Choroid plexus epithelial cell (primary cell): ENCODE data around the gene PLPPR3.
A peak's percentile ranks its signal among the peaks of the same experiment; 100 is the strongest.

Source experiments
- DNase-seq: peaks from one replicate; pipeline ENCODE4 v3.0.0-alpha.2; 2010; ENCODE audit warnings: low read depth
- H3K4me3 ChIP-seq: 2 replicates; pipeline ENCODE4 v1.5.1; 2011; ENCODE audit warnings: low read depth, mild to moderate bottlenecking, control low read depth, low read length, moderate library complexity
- CTCF ChIP-seq: conservative IDR thresholded peaks from 2 replicates; pipeline ENCODE4 v1.5.1; 2011; ENCODE audit warnings: low read depth, mild to moderate bottlenecking, control low read depth, inconsistent platforms, low read length, moderate library complexity

Gene PLPPR3, protein sequence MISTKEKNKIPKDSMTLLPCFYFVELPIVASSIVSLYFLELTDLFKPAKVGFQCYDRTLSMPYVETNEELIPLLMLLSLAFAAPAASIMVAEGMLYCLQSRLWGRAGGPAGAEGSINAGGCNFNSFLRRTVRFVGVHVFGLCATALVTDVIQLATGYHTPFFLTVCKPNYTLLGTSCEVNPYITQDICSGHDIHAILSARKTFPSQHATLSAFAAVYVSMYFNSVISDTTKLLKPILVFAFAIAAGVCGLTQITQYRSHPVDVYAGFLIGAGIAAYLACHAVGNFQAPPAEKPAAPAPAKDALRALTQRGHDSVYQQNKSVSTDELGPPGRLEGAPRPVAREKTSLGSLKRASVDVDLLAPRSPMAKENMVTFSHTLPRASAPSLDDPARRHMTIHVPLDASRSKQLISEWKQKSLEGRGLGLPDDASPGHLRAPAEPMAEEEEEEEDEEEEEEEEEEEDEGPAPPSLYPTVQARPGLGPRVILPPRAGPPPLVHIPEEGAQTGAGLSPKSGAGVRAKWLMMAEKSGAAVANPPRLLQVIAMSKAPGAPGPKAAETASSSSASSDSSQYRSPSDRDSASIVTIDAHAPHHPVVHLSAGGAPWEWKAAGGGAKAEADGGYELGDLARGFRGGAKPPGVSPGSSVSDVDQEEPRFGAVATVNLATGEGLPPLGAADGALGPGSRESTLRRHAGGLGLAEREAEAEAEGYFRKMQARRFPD

GRCh38 chr19:821825-822503, at the start of gene PLPPR3:
Gene PLPPR3, minus strand, starts transcription at chr19:821955. Its CDS starts 396 bp downstream, at chr19:821559.
- TF ChIP-seq CTCF: no peak
- H3K4me3 ChIP-seq: peak within 1 kb of the TSS; percentile 49
- DNase-seq: no peak

- no peak for TF ChIP-seq CTCF
- no peak overlapping the region for H3K4me3 ChIP-seq
- DNase-seq: no peak
Measured at GRCh38 chr19:870963-871401, 49.2 kb upstream of the PLPPR3 start.

- no peak for DNase-seq
- no peak overlapping the region for H3K4me3 ChIP-seq
- no peak for TF ChIP-seq CTCF
Measured at GRCh38 chr19:870314-870713, 48.6 kb upstream of the PLPPR3 start.

DNA sequence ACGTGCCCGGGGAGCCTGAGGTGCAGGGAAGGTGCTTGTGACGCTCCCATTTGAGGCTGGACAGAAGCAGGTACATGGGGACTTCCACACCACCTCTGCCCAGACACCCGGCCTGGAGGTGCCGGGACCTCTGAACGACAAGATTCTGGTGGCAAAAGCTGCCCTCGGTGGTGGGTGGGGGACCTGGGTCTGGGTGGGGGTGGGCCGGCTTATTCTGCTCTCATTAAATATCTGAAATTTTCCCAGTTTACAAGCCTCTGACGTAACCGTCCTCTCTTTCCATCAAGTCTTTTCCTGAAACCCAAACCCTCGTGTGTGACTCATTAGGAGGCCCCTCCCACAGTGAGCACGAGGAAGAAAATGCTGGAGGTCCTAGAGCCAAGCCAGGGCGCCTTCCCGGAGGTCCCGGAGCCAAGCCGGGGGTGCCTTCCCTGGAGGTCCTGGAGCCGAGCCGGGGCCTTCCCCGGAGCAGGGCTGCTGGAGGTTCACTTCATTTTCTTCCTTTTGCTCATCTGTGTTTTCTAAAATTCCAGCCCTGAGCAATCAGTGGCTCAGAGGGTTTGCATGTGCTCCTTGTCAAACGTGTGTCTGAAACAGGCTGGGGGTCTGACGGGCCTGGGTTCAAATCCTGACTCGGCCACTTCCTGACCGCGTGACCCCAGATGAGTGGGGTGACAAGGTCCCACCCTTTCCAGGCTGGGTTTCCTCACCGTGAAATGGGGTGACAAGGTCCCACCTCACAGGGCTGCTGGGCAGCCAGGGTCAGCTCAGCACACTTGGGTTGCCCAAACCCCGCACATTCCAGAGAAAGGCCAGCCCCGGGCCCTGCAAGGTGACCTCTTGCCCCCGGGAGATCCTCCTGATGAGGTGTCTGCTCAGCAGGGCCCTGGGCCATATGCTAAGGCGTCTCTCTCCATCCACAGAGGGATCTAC, 47.8 kb upstream of the PLPPR3 start:
- DNase-seq: peak; percentile 96
- TF ChIP-seq CTCF: no peak
- H3K4me3 ChIP-seq: no peak overlapping the region

DNA sequence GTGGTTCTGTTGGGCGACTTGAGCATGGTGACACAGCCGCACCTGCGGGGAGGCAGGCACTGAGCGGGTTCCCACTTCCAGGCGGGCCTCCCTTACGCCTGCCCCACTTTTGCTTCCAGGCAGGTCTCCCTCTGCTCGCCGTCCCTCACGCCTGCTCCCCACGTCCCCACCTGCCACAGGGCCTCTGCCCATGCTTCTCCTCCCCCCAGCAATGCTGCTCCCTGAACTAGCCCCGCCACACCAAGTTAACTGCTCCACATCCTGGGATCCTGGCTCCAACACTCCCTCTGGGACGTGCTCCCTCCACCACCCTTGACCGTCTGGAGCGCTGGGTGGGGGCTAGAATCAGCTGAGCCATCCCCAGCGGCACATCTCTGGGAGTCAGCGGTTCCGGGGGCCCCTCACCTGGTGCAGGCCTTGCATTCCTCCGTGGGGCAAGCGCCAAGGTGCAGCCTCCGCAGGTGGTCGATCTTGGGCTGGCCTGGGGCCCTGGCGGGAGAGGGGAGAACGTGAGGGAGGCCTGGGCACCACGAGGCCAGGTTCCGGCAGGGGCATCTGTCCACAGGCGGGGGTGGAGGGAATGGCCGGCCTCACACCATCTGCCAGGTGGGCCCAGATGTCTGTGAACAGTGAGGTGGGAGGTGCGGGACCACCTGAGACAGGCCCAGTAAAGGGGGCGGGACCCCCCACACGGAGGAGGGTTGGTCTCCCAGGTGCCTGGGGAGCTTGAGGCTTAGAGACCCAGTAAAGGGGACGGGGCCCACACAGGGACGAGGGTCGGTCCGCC, 46.9 kb upstream of the PLPPR3 start:
- no peak for TF ChIP-seq CTCF
- no peak overlapping the region for H3K4me3 ChIP-seq
- no peak for DNase-seq
